ENCODE measurements around the gene REG3G.

REG3G gene

GRCh38 chr2:79025421-79025820 is at the start of gene REG3G:
Gene REG3G (plus strand): TSS chr2:79025702. CDS start chr2:79026094, 392 bp downstream.
- no peak within 1 kb of the TSS for H3K27ac ChIP-seq
- DNase-seq (ENCODE audit: low read depth, low spot score), result no peak

GRCh38 chr2:78977661-78978145 is 47.8 kb upstream of the REG3G start:
- no peak overlapping the region for H3K27ac ChIP-seq
- DNase-seq (ENCODE audit: low read depth, low spot score), result no peak

- no peak for DNase-seq (ENCODE audit: low read depth, low spot score)
Observed at GRCh38 chr2:78978340-78978739, 47.2 kb upstream of the REG3G start.

GRCh38 chr2:78979380-78980151 is 45.9 kb upstream of the REG3G start:
- no peak for DNase-seq (ENCODE audit: low read depth, low spot score)
- H3K27ac ChIP-seq, result no peak overlapping the region

More at GRCh38 chr2:78978340-78978739, 47.2 kb upstream of the REG3G start:
- H3K27ac ChIP-seq, result no peak overlapping the region

GRCh38 chr2:78980152-78980465 is 45.4 kb upstream of the REG3G start:
- H3K27ac ChIP-seq, result no peak overlapping the region
- no peak for DNase-seq (ENCODE audit: low read depth, low spot score)

GRCh38 chr2:78980871-78981270 is 44.6 kb upstream of the REG3G start:
- no peak overlapping the region for H3K27ac ChIP-seq
- DNase-seq (ENCODE audit: low read depth, low spot score), result no peak

- no peak overlapping the region for H3K27ac ChIP-seq
- no peak for DNase-seq (ENCODE audit: low read depth, low spot score)
Observed at GRCh38 chr2:78982638-78983330, 42.7 kb upstream of the REG3G start.

GRCh38 chr2:78984386-78984785 is 41.1 kb upstream of the REG3G start:
- DNase-seq (ENCODE audit: low read depth, low spot score), result no peak
- H3K27ac ChIP-seq, result no peak overlapping the region

GRCh38 chr2:78985558-78985957 is 39.9 kb upstream of the REG3G start:
- no peak overlapping the region for H3K27ac ChIP-seq
- no peak for DNase-seq (ENCODE audit: low read depth, low spot score)

GRCh38 chr2:78989051-78989450 is 36.5 kb upstream of the REG3G start:
- DNase-seq (ENCODE audit: low read depth, low spot score), result no peak
- H3K27ac ChIP-seq, result no peak overlapping the region

GRCh38 chr2:78992451-78992806 is 33.1 kb upstream of the REG3G start:
- DNase-seq (ENCODE audit: low read depth, low spot score), result no peak
- no peak overlapping the region for H3K27ac ChIP-seq

GRCh38 chr2:78992807-78993517 is 32.5 kb upstream of the REG3G start:
- no peak for DNase-seq (ENCODE audit: low read depth, low spot score)
- H3K27ac ChIP-seq, result no peak overlapping the region

- DNase-seq (ENCODE audit: low read depth, low spot score), result no peak
- no peak overlapping the region for H3K27ac ChIP-seq
Observed at GRCh38 chr2:78993518-78994148, 31.9 kb upstream of the REG3G start.

GRCh38 chr2:78994789-78995188 is 30.7 kb upstream of the REG3G start:
- no peak overlapping the region for H3K27ac ChIP-seq
- no peak for DNase-seq (ENCODE audit: low read depth, low spot score)

- no peak for DNase-seq (ENCODE audit: low read depth, low spot score)
- no peak overlapping the region for H3K27ac ChIP-seq
Observed at GRCh38 chr2:78999406-78999805, 26.1 kb upstream of the REG3G start.

- no peak overlapping the region for H3K27ac ChIP-seq
- no peak for DNase-seq (ENCODE audit: low read depth, low spot score)
Observed at GRCh38 chr2:79000008-79000576, 25.4 kb upstream of the REG3G start.

- no peak for DNase-seq (ENCODE audit: low read depth, low spot score)
- no peak overlapping the region for H3K27ac ChIP-seq
Observed at GRCh38 chr2:79001285-79001684, 24.2 kb upstream of the REG3G start.

- DNase-seq (ENCODE audit: low read depth, low spot score), result no peak
Observed at GRCh38 chr2:79004680-79005079, 20.8 kb upstream of the REG3G start.

GRCh38 chr2:79005216-79005615 is 20.3 kb upstream of the REG3G start:
- no peak for DNase-seq (ENCODE audit: low read depth, low spot score)
- H3K27ac ChIP-seq, result no peak overlapping the region

More at GRCh38 chr2:79004680-79005079, 20.8 kb upstream of the REG3G start:
- no peak overlapping the region for H3K27ac ChIP-seq

GRCh38 chr2:79009388-79009787 is 16.1 kb upstream of the REG3G start:
- no peak overlapping the region for H3K27ac ChIP-seq
- no peak for DNase-seq (ENCODE audit: low read depth, low spot score)

Measured in epithelial cell of prostate (primary cell).